CD4-positive, CD25-positive, alpha-beta regulatory T cell (primary cell): ENCODE results near the gene CMTM1. TPM values are rescaled to one million over a fixed set of nuclear protein-coding genes. Genes with fewer than 3 reads are reported as not detected.

Experiments
- ATAC-seq, 2 donors: fragments of 150-1000 bp; cut with Tn5 transposase; one replicate each; pipeline ENCODE4 v1.10.0; 2021; ENCODE audit warnings: low read depth in 2 of 2, moderate number of reproducible peaks in 2 of 2, moderate library complexity in 1 of 2
- DNase-seq, 3 donors: peaks; one replicate each; pipeline versions ENCODE4 v3.0.0 to v3.0.0-alpha.2; 2012 to 2022; ENCODE audit warnings: mixed read lengths in 1 of 3
- H3K27ac ChIP-seq: one replicate; pipeline ENCODE4 v1.7.0; 2013; ENCODE audit warnings: mild to moderate bottlenecking, low read length; ENCODE audit not compliant: insufficient read depth, poor library complexity, severe bottlenecking
- H3K27me3 ChIP-seq: one replicate; pipeline ENCODE4 v1.7.0; 2013; ENCODE audit warnings: low read length; ENCODE audit not compliant: control insufficient read depth, insufficient read depth
- H3K36me3 ChIP-seq: one replicate; pipeline ENCODE4 v1.7.0; 2013; ENCODE audit warnings: mild to moderate bottlenecking, low read length, moderate library complexity; ENCODE audit not compliant: control insufficient read depth, insufficient read depth
- H3K4me1 ChIP-seq: 2 replicates; pipeline ENCODE4 v1.7.0; 2013; ENCODE audit warnings: mild to moderate bottlenecking, low read length; ENCODE audit not compliant: insufficient read depth, control insufficient read depth, poor library complexity, severe bottlenecking
- H3K4me3 ChIP-seq: one replicate; pipeline ENCODE4 v1.7.0; 2013; ENCODE audit warnings: low read depth, mild to moderate bottlenecking, low read length, moderate library complexity
- H3K9me3 ChIP-seq, 2 experiments: 1 replicate in 1 of 2; 2 replicates in 1 of 2; pipeline ENCODE4 v1.7.0; 2013; ENCODE audit warnings: low read length in 2 of 2, mild to moderate bottlenecking in 1 of 2, moderate library complexity in 1 of 2; ENCODE audit not compliant: control insufficient read depth in 2 of 2
- H3K27ac Mint-ChIP-seq, 3 donors: one replicate each; pipeline ENCODE4 v1.8.0; 2020 to 2022; ENCODE audit warnings: mild to moderate bottlenecking in 3 of 3, mixed read lengths in 3 of 3, moderate library complexity in 2 of 3
- H3K27me3 Mint-ChIP-seq: one replicate; pipeline ENCODE4 v1.8.0; 2022; ENCODE audit warnings: mild to moderate bottlenecking, mixed read lengths
- H3K36me3 Mint-ChIP-seq: one replicate; pipeline ENCODE4 v1.8.0; 2020; ENCODE audit warnings: mixed read lengths
- H3K4me1 Mint-ChIP-seq, 4 donors: one replicate each; pipeline ENCODE4 v1.8.0; 2020 to 2022; ENCODE audit warnings: mixed read lengths in 4 of 4, mild to moderate bottlenecking in 1 of 4
- H3K4me3 Mint-ChIP-seq, 4 donors: one replicate each; pipeline ENCODE4 v1.8.0; 2020 to 2022; ENCODE audit warnings: mild to moderate bottlenecking in 4 of 4, mixed read lengths in 4 of 4, moderate library complexity in 3 of 4
- H3K9me3 Mint-ChIP-seq, 7 donors: one replicate each; pipeline ENCODE4 v1.8.0; 2020 to 2022; ENCODE audit warnings: mixed read lengths in 7 of 7, mild to moderate bottlenecking in 3 of 7, moderate library complexity in 2 of 7
- polyA plus RNA-seq, 4 donors: library from polyadenylated mRNA; unstranded; fragments of 300-500 nt; fragmentation: Illumina TruSeq; gene quantifications; one replicate each; pipeline ENCODE4 v1.2.3, GENCODE V29; 2021
- total RNA-seq: library from RNA; stranded (reverse); gene quantifications from one replicate; pipeline ENCODE4 v1.2.3, GENCODE V29; 2022

CMTM1 gene
- total and polyA plus RNA-seq, 5 donors from 2014 or later, result 0.26 to 3.2 (median 1.0) TPM

DNA sequence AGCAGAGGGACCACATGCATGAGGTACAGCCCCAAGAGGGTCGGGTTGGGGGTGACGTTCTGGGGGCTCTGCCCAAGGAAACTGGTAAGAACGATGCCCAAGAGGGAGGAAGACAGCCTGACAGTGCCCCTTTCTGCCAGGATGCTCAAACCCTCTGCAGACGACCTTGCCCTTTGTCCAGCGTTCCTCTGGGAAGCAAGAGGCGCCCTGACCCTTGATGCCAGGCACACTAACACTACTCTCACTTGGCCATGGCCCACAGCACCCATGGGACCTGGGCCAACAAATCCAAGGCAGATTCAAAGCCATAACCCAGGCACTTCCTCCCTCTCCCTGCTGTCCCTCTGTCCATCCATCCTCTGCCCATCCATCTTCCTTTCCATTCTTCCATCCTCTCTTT is 36.8 kb upstream of the CMTM1 start:
- H3K4me3 Mint-ChIP-seq, result no peak overlapping the region
- DNase-seq, result no peak
- H3K36me3 Mint-ChIP-seq, result peaks cover 4% of the 10 kb centered on the region
- H3K27ac Mint-ChIP-seq, result peak overlapping the region in 2 of 3 donors; percentile 63 to 88
- Histone ChIP-seq H3K4me1 (peaks cover 15% of the 10 kb centered on the region), H3K27me3 (no peaks in the 10 kb centered on the region), H3K9me3 (no peaks in the 10 kb centered on the region), H3K36me3 (no peaks in the 10 kb centered on the region), H3K4me3 (no peak overlapping the region), H3K27ac (no peak overlapping the region)
- no peaks in the 10 kb centered on the region for H3K27me3 Mint-ChIP-seq
- H3K9me3 Mint-ChIP-seq, result no peaks in the 10 kb centered on the region
- peaks cover 0 to 45% (median 24%) of the 10 kb centered on the region in 4 donors for H3K4me1 Mint-ChIP-seq
- ATAC-seq, result no peak

DNA sequence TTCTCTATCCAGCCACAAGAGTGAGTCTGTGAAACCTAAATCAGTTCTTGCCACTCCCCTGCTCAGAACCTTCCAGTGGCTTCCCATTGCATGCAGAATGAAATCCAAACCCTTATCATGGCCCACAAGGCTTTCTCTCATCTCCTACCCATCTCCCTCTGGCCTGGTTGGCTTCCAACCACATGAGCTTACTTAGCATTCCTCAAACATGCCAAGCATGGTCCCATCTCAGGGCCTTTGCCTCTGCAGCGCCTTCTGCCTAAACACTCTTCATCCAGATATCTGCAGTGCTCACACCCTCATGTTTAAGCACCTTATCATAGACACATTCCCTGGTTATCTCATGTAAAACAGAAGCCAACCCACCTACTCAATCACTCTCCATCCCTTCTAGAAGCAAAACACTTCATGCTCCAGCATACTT is 31.9 kb upstream of the CMTM1 start:
- peaks cover 5 to 11% (median 6%) of the 10 kb centered on the region in 4 donors for H3K4me1 Mint-ChIP-seq
- Histone ChIP-seq H3K36me3 (no peaks in the 10 kb centered on the region), H3K9me3 (no peaks in the 10 kb centered on the region), H3K27me3 (no peaks in the 10 kb centered on the region), H3K4me1 (no peaks in the 10 kb centered on the region), H3K27ac (no peak overlapping the region), H3K4me3 (no peak overlapping the region)
- H3K4me3 Mint-ChIP-seq, result no peak overlapping the region
- H3K36me3 Mint-ChIP-seq, result peaks cover 12% of the 10 kb centered on the region
- ATAC-seq (no peak), DNase-seq (no peak)
- H3K9me3 Mint-ChIP-seq, result no peaks in the 10 kb centered on the region
- no peaks in the 10 kb centered on the region for H3K27me3 Mint-ChIP-seq
- peak overlapping the region in 2 of 3 donors; percentile 13 to 83 for H3K27ac Mint-ChIP-seq

DNA sequence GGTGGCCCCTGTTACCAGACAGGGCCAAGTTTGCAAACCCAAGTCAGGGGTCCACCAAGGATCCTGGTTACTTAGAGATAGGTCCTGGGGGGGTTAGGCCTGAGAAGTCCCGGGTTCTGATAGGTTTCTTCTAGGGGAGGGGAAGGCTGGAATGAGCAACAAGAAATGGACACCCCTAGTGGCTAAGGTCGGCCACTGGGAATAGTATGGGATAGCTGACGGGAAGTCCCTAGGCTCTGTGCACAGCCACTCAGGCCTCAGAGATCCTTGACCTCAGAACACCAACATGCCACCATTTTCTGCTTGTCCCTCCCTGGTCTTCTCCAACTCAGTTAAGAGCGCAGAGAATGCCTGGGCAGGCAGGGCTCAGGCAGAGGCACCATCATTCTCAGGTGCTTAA is 29.7 kb upstream of the CMTM1 start:
- Histone ChIP-seq H3K27ac (no peak overlapping the region), H3K4me3 (no peak overlapping the region), H3K4me1 (no peaks in the 10 kb centered on the region), H3K36me3 (no peaks in the 10 kb centered on the region), H3K9me3 (no peaks in the 10 kb centered on the region), H3K27me3 (no peaks in the 10 kb centered on the region)
- H3K4me1 Mint-ChIP-seq, result peaks cover 5 to 12% (median 7%) of the 10 kb centered on the region in 4 donors
- H3K4me3 Mint-ChIP-seq, result no peak overlapping the region
- DNase-seq, result no peak
- H3K9me3 Mint-ChIP-seq, result no peaks in the 10 kb centered on the region
- H3K27ac Mint-ChIP-seq, result no peak overlapping the region
- H3K27me3 Mint-ChIP-seq, result no peaks in the 10 kb centered on the region
- H3K36me3 Mint-ChIP-seq, result peaks cover 8% of the 10 kb centered on the region
- ATAC-seq, result no peak

DNA sequence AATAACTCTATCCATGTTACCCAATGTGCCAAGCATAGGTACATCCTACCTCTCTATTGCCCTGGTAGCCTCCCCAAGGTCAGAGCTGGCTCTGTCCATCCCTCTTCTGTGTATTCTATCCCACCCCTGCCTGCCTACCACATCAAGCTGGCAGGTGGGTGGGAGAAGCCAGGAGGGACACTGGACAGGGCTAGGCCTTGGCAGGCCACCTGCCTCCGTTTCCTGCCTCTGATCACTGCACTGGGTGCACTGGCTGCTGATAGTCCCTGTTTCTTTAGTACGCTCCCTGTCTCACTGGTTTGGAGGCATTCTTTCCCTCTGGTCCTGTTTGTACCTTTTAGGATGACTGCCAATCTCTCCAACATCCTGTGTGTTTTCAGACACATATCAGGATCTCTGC is 29.0 kb upstream of the CMTM1 start:
- ATAC-seq (no peak), DNase-seq (no peak)
- Mint-ChIP-seq H3K9me3 (no peaks in the 10 kb centered on the region), H3K4me1 (peaks cover 5 to 12% (median 9%) of the 10 kb centered on the region in 4 donors), H3K4me3 (no peak overlapping the region), H3K36me3 (peaks cover 14% of the 10 kb centered on the region), H3K27ac (peak overlapping the region in 1 of 3 donors; percentile 11), H3K27me3 (no peaks in the 10 kb centered on the region)
- no peak overlapping the region for H3K4me3 ChIP-seq
- no peaks in the 10 kb centered on the region for H3K9me3 ChIP-seq
- no peaks in the 10 kb centered on the region for H3K36me3 ChIP-seq
- H3K27me3 ChIP-seq, result no peaks in the 10 kb centered on the region
- H3K27ac ChIP-seq, result no peak overlapping the region
- H3K4me1 ChIP-seq, result no peaks in the 10 kb centered on the region

DNA sequence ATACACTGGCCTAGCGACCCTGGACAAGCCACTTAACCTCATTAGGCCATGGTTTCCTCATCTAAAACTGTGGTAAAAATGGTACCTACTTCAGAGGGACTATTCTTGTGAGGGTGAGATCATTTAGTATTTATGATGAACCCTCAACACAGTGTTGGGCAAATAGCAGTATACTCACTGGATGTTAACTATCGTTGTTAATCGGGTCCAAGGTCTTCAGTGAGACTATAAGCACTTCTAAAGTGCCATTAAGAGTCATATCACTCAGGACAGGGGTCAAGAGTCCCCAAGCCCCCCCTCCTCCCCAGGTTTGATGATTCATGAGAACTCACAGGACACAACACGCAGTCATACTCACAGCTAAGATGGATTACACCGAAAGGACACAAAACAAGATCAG is 27.3 kb upstream of the CMTM1 start:
- ATAC-seq (no peak), DNase-seq (no peak)
- Mint-ChIP-seq H3K27ac (peak overlapping the region in 2 of 3 donors; percentile 23 to 42), H3K27me3 (no peaks in the 10 kb centered on the region), H3K36me3 (peaks cover 14% of the 10 kb centered on the region), H3K9me3 (no peaks in the 10 kb centered on the region), H3K4me3 (peak overlapping the region in 1 of 4 donors; percentile 61), H3K4me1 (peaks cover 5 to 13% (median 12%) of the 10 kb centered on the region in 4 donors)
- Histone ChIP-seq H3K4me3 (no peak overlapping the region), H3K9me3 (no peaks in the 10 kb centered on the region), H3K27me3 (no peaks in the 10 kb centered on the region), H3K4me1 (no peaks in the 10 kb centered on the region), H3K36me3 (no peaks in the 10 kb centered on the region), H3K27ac (no peak overlapping the region)

DNA sequence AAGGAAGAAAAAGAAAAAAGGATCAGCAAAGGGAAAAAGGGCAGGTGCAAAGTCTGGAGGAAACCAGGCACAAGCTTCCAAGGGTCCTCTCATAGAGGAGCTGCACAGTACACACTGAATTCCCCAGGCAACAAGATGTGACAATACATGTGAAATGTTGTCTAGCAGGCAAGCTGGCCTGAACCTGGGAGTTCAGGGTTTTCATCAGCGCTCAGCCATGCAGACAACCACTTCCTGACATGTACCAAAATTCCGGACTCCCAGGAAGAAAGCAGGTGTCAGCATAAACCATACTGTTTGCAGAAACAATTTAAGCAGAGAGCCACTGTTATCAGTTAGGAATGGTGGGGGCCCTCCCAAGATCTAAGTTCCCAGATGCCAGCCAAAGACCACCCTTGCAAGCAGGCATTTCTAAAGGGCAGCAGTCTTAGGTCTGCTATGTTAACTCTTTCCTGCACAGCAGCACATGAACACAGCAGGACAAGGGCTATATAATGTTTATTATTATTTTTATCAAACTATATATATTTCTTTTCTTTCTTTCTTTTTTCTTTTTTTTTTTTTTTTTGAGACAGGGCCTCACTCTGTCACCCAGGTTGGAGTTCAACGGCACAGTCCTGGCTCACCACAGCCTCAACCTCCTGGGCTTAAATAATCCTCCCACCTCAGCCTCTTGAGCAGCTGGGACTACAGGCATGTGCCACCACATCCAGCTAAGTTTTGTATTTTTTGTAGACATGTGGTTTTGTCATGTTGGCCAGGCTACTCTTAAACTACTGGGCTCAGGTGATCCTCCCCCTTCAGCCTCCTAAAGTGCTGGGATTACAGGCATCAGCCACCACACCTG is 26.4 kb upstream of the CMTM1 start:
- H3K27me3 Mint-ChIP-seq, result no peaks in the 10 kb centered on the region
- H3K4me3 Mint-ChIP-seq, result no peak overlapping the region
- Histone ChIP-seq H3K27me3 (no peaks in the 10 kb centered on the region), H3K4me3 (no peak overlapping the region), H3K27ac (no peak overlapping the region), H3K9me3 (no peaks in the 10 kb centered on the region), H3K36me3 (no peaks in the 10 kb centered on the region), H3K4me1 (no peaks in the 10 kb centered on the region)
- peaks cover 5 to 14% (median 11%) of the 10 kb centered on the region in 4 donors for H3K4me1 Mint-ChIP-seq
- H3K9me3 Mint-ChIP-seq, result no peaks in the 10 kb centered on the region
- no peak for DNase-seq
- ATAC-seq, result no peak
- H3K36me3 Mint-ChIP-seq, result peaks cover 14% of the 10 kb centered on the region
- peak overlapping the region in 2 of 3 donors; percentile 42 to 48 for H3K27ac Mint-ChIP-seq

DNA sequence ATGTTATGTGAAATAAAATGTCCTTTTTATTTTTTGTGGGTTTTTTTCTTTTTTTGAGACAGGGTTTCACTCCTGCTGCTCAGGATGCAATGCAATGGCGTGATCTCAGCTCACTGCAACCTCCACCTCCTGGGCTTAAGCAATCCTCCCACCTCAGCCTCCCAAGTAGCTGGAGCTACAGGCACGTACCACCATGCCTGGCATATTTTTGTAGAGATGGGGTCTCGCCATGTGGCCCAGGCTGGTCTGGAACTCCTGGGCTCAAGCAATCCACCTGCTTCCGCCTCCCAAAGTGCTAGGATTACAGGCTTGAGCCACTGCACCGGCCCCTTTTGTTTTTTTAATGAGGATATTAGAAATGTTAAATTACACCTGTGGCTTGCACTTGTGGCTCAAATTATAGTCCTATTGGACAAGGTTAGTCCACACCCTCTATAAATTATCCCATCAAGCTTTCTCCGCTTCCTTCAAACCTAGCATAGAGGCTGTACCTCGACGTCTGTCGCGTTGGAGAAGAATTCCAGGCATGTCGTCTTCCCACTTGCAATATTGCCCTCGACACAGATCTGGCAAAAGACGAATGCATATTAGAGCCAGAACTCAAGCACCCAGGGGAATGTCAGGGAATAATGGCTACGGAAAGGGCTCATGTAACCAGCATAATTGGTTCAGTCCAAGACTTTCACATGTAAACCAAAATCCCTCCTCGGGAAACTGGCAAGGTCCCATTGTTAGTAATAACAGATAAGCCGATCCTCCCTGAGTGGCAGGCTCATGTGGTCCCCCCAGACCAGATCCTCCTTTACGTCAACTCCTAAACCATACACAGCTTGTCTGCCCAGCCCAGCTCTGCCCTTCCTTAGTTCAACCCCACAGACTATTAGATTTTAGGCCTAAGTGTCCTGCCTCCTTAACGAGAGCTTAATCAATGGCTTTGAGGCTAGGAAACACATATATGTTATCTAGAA is 24.6 kb upstream of the CMTM1 start:
- DNase-seq (no peak), ATAC-seq (no peak)
- Histone ChIP-seq H3K9me3 (no peaks in the 10 kb centered on the region), H3K27ac (no peak overlapping the region), H3K27me3 (no peaks in the 10 kb centered on the region), H3K4me1 (peaks cover under 1% of the 10 kb centered on the region), H3K4me3 (no peak overlapping the region), H3K36me3 (no peaks in the 10 kb centered on the region)
- H3K9me3 Mint-ChIP-seq, result no peaks in the 10 kb centered on the region
- H3K36me3 Mint-ChIP-seq, result peaks cover 14% of the 10 kb centered on the region
- H3K4me3 Mint-ChIP-seq, result no peak overlapping the region
- peak overlapping the region in 2 of 3 donors; percentile 50 to 55 for H3K27ac Mint-ChIP-seq
- H3K27me3 Mint-ChIP-seq, result no peaks in the 10 kb centered on the region
- H3K4me1 Mint-ChIP-seq, result peaks cover 5 to 19% (median 9%) of the 10 kb centered on the region in 4 donors
